Neuronal stem cell (in vitro differentiated cells): ENCODE data around the gene ZNF146.
A peak's percentile ranks its signal among the peaks of the same experiment; 100 is the strongest.
"Not testable (repeated sequence)": the region's sequence is repeated elsewhere in the genome, so short reads cannot be mapped to it uniquely, and the experiment has no call there.

Source experiments
- DNase-seq: peaks from one replicate; pipeline ENCODE4 v3.0.0-alpha.2; 2013; ENCODE audit warnings: low spot score
- H2AFZ ChIP-seq: one replicate; pipeline ENCODE4 v1.6.1; 2013; ENCODE audit warnings: mild to moderate bottlenecking, low read length, inconsistent platforms
- H2AK5ac ChIP-seq: 2 replicates; pipeline ENCODE4 v1.6.1; 2013; ENCODE audit warnings: low read depth, mild to moderate bottlenecking, inconsistent platforms, low read length, moderate library complexity, mixed read lengths
- H2BK120ac ChIP-seq: 2 replicates; pipeline ENCODE4 v1.6.1; 2013; ENCODE audit warnings: low read depth, mild to moderate bottlenecking, inconsistent platforms, low read length, moderate library complexity, mixed read lengths
- H2BK12ac ChIP-seq: one replicate; pipeline ENCODE4 v1.6.1; 2013; ENCODE audit warnings: low read length, inconsistent platforms
- H2BK15ac ChIP-seq: 2 replicates; pipeline ENCODE4 v1.6.1; 2013; ENCODE audit warnings: mild to moderate bottlenecking, low read length, inconsistent platforms, mixed read lengths
- H2BK5ac ChIP-seq: one replicate; pipeline ENCODE4 v1.6.1; 2013; ENCODE audit warnings: inconsistent platforms, mild to moderate bottlenecking, low read length, moderate library complexity
- H3K14ac ChIP-seq: one replicate; pipeline ENCODE4 v1.6.1; 2013; ENCODE audit warnings: low read length, inconsistent platforms
- H3K18ac ChIP-seq: 2 replicates; pipeline ENCODE4 v1.6.1; 2013; ENCODE audit warnings: low read length, inconsistent platforms
- H3K23ac ChIP-seq: 2 replicates; pipeline ENCODE4 v1.6.1; 2013; ENCODE audit warnings: low read depth, mild to moderate bottlenecking, mixed read lengths, low read length, inconsistent platforms; ENCODE audit not compliant: poor library complexity
- H3K27ac ChIP-seq: replicated peaks from 3 replicates; pipeline ENCODE4 v1.5.1; 2013; ENCODE audit warnings: low read length, inconsistent platforms
- H3K27me3 ChIP-seq, 3 experiments: 2 replicates each; pipeline ENCODE4 v1.6.1; 2013; ENCODE audit warnings: low read length in 3 of 3, mild to moderate bottlenecking in 2 of 3, inconsistent platforms in 1 of 3, low read depth in 1 of 3, mixed read lengths in 1 of 3, moderate library complexity in 1 of 3; ENCODE audit not compliant: control insufficient read depth in 3 of 3, insufficient read depth in 3 of 3
- H3K36me3 ChIP-seq, 2 donors: replicated peaks in 1 of 2; 2 replicates each; pipeline ENCODE4 v1.6.1; 2013; ENCODE audit warnings: low read length in 2 of 2; ENCODE audit not compliant: control insufficient read depth in 2 of 2, insufficient read depth in 2 of 2
- H3K4ac ChIP-seq: 2 replicates; pipeline ENCODE4 v1.6.1; 2013; ENCODE audit warnings: inconsistent platforms, mild to moderate bottlenecking, low read length, moderate library complexity
- H3K4me1 ChIP-seq, 2 donors: 1 replicate in 1 of 2; 2 replicates in 1 of 2; pipeline ENCODE4 v1.6.1; 2013; ENCODE audit warnings: low read length in 2 of 2, low read depth in 1 of 2; ENCODE audit not compliant: control insufficient read depth in 2 of 2, insufficient read depth in 1 of 2
- H3K4me2 ChIP-seq: one replicate; pipeline ENCODE4 v1.6.1; 2013; ENCODE audit warnings: mild to moderate bottlenecking, low read length, inconsistent platforms; ENCODE audit not compliant: insufficient read depth, poor library complexity, severe bottlenecking
- H3K4me3 ChIP-seq, 2 donors: 2 replicates each; pipeline ENCODE4 v1.5.1; 2013; ENCODE audit warnings: low read length in 2 of 2, mild to moderate bottlenecking in 2 of 2, inconsistent platforms in 1 of 2, moderate library complexity in 1 of 2
- H3K79me1 ChIP-seq: one replicate; pipeline ENCODE4 v1.6.1; 2013; ENCODE audit warnings: low read depth, mild to moderate bottlenecking, inconsistent platforms, low read length, moderate library complexity
- H3K9ac ChIP-seq: one replicate; pipeline ENCODE4 v1.6.1; 2013; ENCODE audit warnings: mild to moderate bottlenecking, low read depth, low read length, inconsistent platforms; ENCODE audit not compliant: poor library complexity
- H3K9me3 ChIP-seq, 2 donors: replicated peaks in 1 of 2; 2 replicates each; pipeline versions ENCODE3 to v1.6.1; 2013; ENCODE audit warnings: low read length in 2 of 2, mild to moderate bottlenecking in 2 of 2, inconsistent platforms in 1 of 2, low read depth in 1 of 2, mixed read lengths in 1 of 2, moderate library complexity in 1 of 2; ENCODE audit not compliant: control insufficient read depth in 2 of 2, insufficient read depth in 1 of 2
- H4K8ac ChIP-seq: one replicate; pipeline ENCODE4 v1.6.1; 2013; ENCODE audit warnings: low read depth, mild to moderate bottlenecking, inconsistent platforms, low read length, moderate library complexity
- H4K91ac ChIP-seq: one replicate; pipeline ENCODE4 v1.6.1; 2013; ENCODE audit warnings: low read length, low read depth, mild to moderate bottlenecking, inconsistent platforms; ENCODE audit not compliant: poor library complexity
- WGBS, 2 donors: extraction: QIAGEN DNeasy Blood & Tissue Kit; methylation state at CpG; one replicate each; pipeline ENCODE4 v1.1.7; 2013; ENCODE audit warnings: missing lambda C conversion rate in 2 of 2, mixed read lengths in 1 of 2; ENCODE audit not compliant: insufficient read length in 2 of 2, insufficient replicate concordance in 1 of 2; ENCODE audit errors: extremely low coverage in 2 of 2; 5-methylcytosine and 5-hydroxymethylcytosine counted together

Gene ZNF146

GRCh38 chr19:36266375-36266961 lies 51.6 kb downstream of the ZNF146 start:
- Histone ChIP-seq H2BK15ac (no peak overlapping the region), H3K18ac (no peak overlapping the region), H3K9ac (no peak overlapping the region), H2BK12ac (no peak overlapping the region), H2BK120ac (no peak overlapping the region), H4K91ac (no peak overlapping the region), H3K79me1 (no peaks in the 10 kb centered on the region), H2BK5ac (no peak overlapping the region), H2AK5ac (no peak overlapping the region), H4K8ac (no peak overlapping the region), H3K4ac (no peak overlapping the region), H3K14ac (no peak overlapping the region), H3K9me3 (peaks cover 0 to 5% of the 10 kb centered on the region in 2 donors), H3K4me2 (no peak overlapping the region), H2AFZ (no peak overlapping the region), H3K27ac (no peak overlapping the region), H3K23ac (peak overlapping the region; percentile 65), H3K36me3 (no peaks in the 10 kb centered on the region), H3K27me3 (no peaks in the 10 kb centered on the region), H3K4me1 (no peaks in the 10 kb centered on the region), H3K4me3 (no peak overlapping the region)
- no CpG with 5 or more reads among the region's 50 CpGs for WGBS, 2 donors
- no peak for DNase-seq

GRCh38 chr19:36267061-36267845 lies 52.3 kb downstream of the ZNF146 start:
- no peaks in the 10 kb centered on the region for H3K79me1 ChIP-seq
- H2BK5ac ChIP-seq = no peak overlapping the region
- H3K27ac ChIP-seq = no peak overlapping the region
- no peak overlapping the region for H3K14ac ChIP-seq
- no peak overlapping the region for H4K8ac ChIP-seq
- H3K4me1 ChIP-seq = no peaks in the 10 kb centered on the region
- no peak overlapping the region for H3K4me3 ChIP-seq
- H3K27me3 ChIP-seq = no peaks in the 10 kb centered on the region
- no peak overlapping the region for H3K9ac ChIP-seq
- H2AK5ac ChIP-seq = no peak overlapping the region
- no peak overlapping the region for H3K4me2 ChIP-seq
- H3K23ac ChIP-seq = no peak overlapping the region
- H3K36me3 ChIP-seq = no peaks in the 10 kb centered on the region
- H2BK12ac ChIP-seq = no peak overlapping the region
- no CpG with 5 or more reads among the region's 36 CpGs for WGBS, 2 donors
- no peak overlapping the region for H4K91ac ChIP-seq
- no peak overlapping the region for H3K18ac ChIP-seq
- no peak for DNase-seq
- no peak overlapping the region for H3K4ac ChIP-seq
- H2BK120ac ChIP-seq = no peak overlapping the region
- no peak overlapping the region for H2BK15ac ChIP-seq
- H3K9me3 ChIP-seq = peaks cover 0 to 5% of the 10 kb centered on the region in 2 donors
- H2AFZ ChIP-seq = no peak overlapping the region

- not testable (repeated sequence) for H3K9ac ChIP-seq, H2BK120ac ChIP-seq, H3K79me1 ChIP-seq, H3K27me3 ChIP-seq, DNase-seq, H2BK5ac ChIP-seq, H4K91ac ChIP-seq, H3K18ac ChIP-seq, H3K4me1 ChIP-seq, H3K9me3 ChIP-seq, H2AK5ac ChIP-seq, H3K23ac ChIP-seq, H3K27ac ChIP-seq, H3K36me3 ChIP-seq, H3K4me2 ChIP-seq, H3K4me3 ChIP-seq, H3K4ac ChIP-seq, H2AFZ ChIP-seq, H2BK15ac ChIP-seq, H4K8ac ChIP-seq, H2BK12ac ChIP-seq, H3K14ac ChIP-seq
- no CpG with 5 or more reads among the region's 21 CpGs for WGBS, 2 donors
Measured at GRCh38 chr19:36268081-36268480, 53.2 kb downstream of the ZNF146 start.

- not testable (repeated sequence) for H3K4ac ChIP-seq, H2BK5ac ChIP-seq, H3K4me1 ChIP-seq, H2AFZ ChIP-seq, H2BK12ac ChIP-seq, H3K27me3 ChIP-seq, H2AK5ac ChIP-seq, H2BK15ac ChIP-seq, H2BK120ac ChIP-seq, H3K4me2 ChIP-seq, H3K18ac ChIP-seq, H3K36me3 ChIP-seq, H3K27ac ChIP-seq, H3K4me3 ChIP-seq, H3K23ac ChIP-seq, H3K79me1 ChIP-seq, H3K14ac ChIP-seq, H4K8ac ChIP-seq, H4K91ac ChIP-seq, H3K9ac ChIP-seq, H3K9me3 ChIP-seq, DNase-seq
- no CpG with 5 or more reads among the region's 30 CpGs for WGBS, 2 donors
Measured at GRCh38 chr19:36268591-36268990, 53.7 kb downstream of the ZNF146 start.
